ENCODE results near the gene CCNY.

- TF ChIP-seq CTCF (IDR thresholded peaks at IDR 0.05): no peak
- TF ChIP-seq EZH2 (IDR thresholded peaks at IDR 0.05; ENCODE audit: borderline replicate concordance, insufficient read depth, low read depth, low read length, poor library complexity, severe bottlenecking): no peak
These were observed 80.5 kb downstream of the CCNY start for GRCh38 chr10:35416619-35417312.
